ENCODE results near the gene GABBR2. TPM values are rescaled to one million over a fixed set of nuclear protein-coding genes. Genes with fewer than 3 reads are reported as not detected.

Gene GABBR2
- total and polyA plus RNA-seq, 8 donors = 0.41 to 2.3 (median 0.79) TPM

DNA sequence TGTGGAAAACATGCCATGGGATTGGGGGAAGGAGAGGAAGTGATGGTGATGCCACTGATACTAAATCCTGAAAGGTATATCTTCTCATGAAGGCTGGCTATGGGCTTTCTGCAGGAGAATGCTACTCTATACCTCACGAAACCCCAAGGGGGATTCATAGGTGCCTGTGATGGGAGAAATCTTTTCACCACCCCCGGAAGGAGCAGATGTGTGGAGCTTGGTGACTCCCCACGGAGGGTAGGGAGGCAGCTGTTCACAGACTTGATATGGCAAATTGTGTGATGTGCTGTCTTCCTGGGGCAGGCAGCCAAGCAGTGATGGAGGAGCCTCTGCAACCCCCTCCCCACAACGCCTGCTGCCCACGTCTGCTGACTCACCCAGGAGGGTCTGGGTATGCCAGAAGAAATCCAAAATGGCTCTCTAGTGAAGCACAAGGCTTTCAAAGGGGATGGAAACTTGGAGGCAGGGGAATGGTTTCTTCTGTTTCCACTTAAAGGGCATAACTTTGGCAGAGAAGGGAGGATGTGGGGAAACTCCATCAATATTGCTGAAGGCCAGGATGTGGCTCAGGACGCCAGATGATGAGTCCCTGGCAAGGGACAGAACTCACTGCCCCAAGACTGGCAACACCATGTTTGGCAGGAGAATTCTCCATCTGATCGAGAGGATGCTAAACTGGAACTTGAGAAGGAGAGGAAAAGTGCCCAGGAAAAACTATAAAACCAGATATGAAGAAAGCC lies 188.3 kb downstream of the GABBR2 start:
- intact Hi-C loops (cut with DNase I) = no loop called here
- no peaks in the 10 kb centered on the region for H3K36me3 ChIP-seq
- no peak for DNase-seq

DNA sequence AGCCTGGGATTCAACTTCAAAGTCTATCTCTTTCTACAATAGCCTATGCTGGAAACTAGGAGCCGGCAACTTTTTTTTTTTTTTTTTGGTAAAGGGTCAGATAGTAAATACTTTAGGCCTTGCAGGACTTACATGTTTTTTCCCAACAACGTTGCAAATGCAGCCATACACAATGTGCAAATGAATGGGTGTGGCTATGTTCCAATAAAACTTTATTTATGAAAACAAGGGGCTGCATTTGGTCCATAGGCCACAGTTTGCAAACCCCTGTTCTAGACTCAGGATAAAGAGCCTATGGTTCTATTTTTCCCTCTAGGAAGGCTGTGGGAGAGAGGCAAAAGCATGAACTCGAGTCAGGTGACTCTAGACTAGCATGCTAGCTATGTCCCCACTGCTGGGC lies 189.1 kb downstream of the GABBR2 start:
- intact Hi-C loops (cut with DNase I) = no loop called here
- Histone ChIP-seq H3K27ac (no peak overlapping the region), H3K4me3 (no peak overlapping the region), H3K27me3 (peaks cover 0 to 6% of the 10 kb centered on the region in 2 donors), H3K36me3 (no peaks in the 10 kb centered on the region), H3K9me3 (no peaks in the 10 kb centered on the region), H3K4me1 (no peaks in the 10 kb centered on the region)
- ATAC-seq (no peak), DNase-seq (no peak)
- TF ChIP-seq, protein P1, sequence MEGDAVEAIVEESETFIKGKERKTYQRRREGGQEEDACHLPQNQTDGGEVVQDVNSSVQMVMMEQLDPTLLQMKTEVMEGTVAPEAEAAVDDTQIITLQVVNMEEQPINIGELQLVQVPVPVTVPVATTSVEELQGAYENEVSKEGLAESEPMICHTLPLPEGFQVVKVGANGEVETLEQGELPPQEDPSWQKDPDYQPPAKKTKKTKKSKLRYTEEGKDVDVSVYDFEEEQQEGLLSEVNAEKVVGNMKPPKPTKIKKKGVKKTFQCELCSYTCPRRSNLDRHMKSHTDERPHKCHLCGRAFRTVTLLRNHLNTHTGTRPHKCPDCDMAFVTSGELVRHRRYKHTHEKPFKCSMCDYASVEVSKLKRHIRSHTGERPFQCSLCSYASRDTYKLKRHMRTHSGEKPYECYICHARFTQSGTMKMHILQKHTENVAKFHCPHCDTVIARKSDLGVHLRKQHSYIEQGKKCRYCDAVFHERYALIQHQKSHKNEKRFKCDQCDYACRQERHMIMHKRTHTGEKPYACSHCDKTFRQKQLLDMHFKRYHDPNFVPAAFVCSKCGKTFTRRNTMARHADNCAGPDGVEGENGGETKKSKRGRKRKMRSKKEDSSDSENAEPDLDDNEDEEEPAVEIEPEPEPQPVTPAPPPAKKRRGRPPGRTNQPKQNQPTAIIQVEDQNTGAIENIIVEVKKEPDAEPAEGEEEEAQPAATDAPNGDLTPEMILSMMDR (IDR thresholded peaks at IDR 0.05) = no peak

More for the DNA sequence above, 188.3 kb downstream of the GABBR2 start:
- Histone ChIP-seq H3K27ac (no peak overlapping the region), H3K4me3 (no peak overlapping the region), H3K4me1 (no peaks in the 10 kb centered on the region), H3K9me3 (no peaks in the 10 kb centered on the region), H3K27me3 (peaks cover 0 to 6% of the 10 kb centered on the region in 2 donors)
- no peak for ATAC-seq
- TF ChIP-seq, protein P1 (IDR thresholded peaks at IDR 0.05) = no peak

DNA sequence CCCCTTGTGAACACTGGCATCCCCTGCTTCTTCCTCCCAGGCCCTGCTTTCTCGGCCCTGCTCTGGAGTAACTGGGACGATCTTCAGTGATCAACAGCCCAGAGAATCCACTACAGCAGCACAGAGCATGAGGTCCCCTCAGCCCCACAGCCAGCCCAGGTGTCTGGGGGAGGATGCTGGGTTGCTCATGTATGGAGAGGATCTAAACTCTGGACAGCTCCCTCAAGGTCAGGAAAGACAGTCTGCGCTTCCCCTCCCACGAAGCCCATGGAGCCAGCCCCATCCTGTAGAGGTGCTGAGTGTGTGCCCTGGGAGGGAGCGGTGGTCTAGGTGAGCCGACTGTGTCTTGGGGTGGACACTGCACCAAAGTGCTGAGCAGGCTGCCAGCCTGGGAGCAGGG lies 190.2 kb downstream of the GABBR2 start:
- no peak overlapping the region for H3K4me3 ChIP-seq
- intact Hi-C loops (cut with DNase I) = no loop called here
- ATAC-seq (no peak), DNase-seq (no peak)
- no peaks in the 10 kb centered on the region for H3K36me3 ChIP-seq
- TF ChIP-seq, protein P1 (IDR thresholded peaks at IDR 0.05) = no peak
- H3K4me1 ChIP-seq = no peaks in the 10 kb centered on the region
- H3K27ac ChIP-seq = no peak overlapping the region
- no peaks in the 10 kb centered on the region for H3K9me3 ChIP-seq
- peaks cover 0 to 3% of the 10 kb centered on the region in 2 donors for H3K27me3 ChIP-seq

DNA sequence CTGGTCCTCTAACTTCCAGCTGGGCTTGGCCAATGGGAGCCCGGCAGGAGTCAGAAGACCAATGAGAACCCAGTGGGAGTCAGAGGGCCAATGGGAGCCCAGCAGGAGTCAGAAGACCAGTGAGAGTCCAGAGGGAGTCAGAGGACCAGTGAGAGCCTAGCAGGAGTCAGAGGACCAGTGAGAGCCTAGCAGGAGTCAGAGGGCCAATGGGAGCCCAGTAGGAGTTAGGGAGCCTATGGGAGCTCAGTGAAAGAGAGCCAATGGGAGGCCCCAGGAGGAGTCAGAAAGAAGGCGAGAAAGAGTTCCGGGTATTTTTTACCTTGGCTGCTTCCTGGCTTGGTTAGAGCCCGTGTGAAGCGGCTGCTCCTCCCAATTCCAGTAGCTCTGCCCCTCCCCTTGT lies 191.0 kb downstream of the GABBR2 start:
- TF ChIP-seq, protein P1 (IDR thresholded peaks at IDR 0.05) = no peak
- H3K27me3 ChIP-seq = no peaks in the 10 kb centered on the region
- H3K36me3 ChIP-seq = no peaks in the 10 kb centered on the region
- no peak for DNase-seq
- H3K4me1 ChIP-seq = no peaks in the 10 kb centered on the region
- H3K4me3 ChIP-seq = no peak overlapping the region
- ATAC-seq = no peak
- no peak overlapping the region for H3K27ac ChIP-seq
- H3K9me3 ChIP-seq = no peaks in the 10 kb centered on the region
- intact Hi-C loops (cut with DNase I) = no loop called here

DNA sequence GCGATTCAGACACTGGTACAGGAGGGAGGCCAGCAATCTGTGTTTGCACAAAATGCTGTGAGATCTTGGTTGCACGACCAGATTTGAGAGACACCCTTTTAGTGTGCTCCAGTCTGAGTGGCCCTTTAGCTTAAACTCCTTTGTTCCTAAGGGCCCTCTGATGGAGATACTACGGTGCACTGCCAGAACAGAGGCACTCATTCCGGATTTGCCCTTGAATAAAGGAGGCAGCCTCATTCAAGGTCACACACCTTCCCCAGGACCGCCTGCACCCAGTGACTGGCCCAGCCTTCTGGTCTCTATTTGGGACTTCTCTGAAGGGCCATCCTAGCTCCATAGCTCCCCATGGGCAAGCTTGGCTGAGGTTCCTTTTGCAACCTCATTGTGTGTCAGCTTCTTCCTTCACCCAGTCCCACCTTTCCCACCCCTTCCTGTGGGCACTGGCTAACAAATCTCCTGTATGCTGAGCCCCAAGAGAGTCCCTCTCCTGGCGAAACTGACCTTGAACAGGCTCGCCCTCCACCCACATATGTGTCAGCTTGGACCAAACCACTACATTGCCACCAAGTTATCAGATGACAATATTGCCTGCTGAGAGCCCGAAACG lies 191.7 kb downstream of the GABBR2 start:
- no peak for DNase-seq

More for the DNA sequence above, 191.7 kb downstream of the GABBR2 start:
- Histone ChIP-seq H3K4me1 (no peaks in the 10 kb centered on the region), H3K27ac (no peak overlapping the region), H3K36me3 (no peaks in the 10 kb centered on the region), H3K27me3 (no peaks in the 10 kb centered on the region), H3K4me3 (no peak overlapping the region), H3K9me3 (no peaks in the 10 kb centered on the region)
- TF ChIP-seq, protein P1 (IDR thresholded peaks at IDR 0.05) = no peak
- intact Hi-C loops (cut with DNase I) = no loop called here
- no peak for ATAC-seq

Data from left lung (tissue), 10 donors.